Sigmoid colon (tissue), 4 donors: ENCODE results near the gene ROPN1L.

ENCODE experiments used
- EP300 ChIP-seq, 4 donors: sonication (generic); formaldehyde crosslinking; IDR thresholded peaks; one replicate each; pipeline ENCODE4 v1.6.1; 2017; ENCODE audit warnings: antibody characterized with exemption in 4 of 4
- POLR2A ChIP-seq, 2 donors: fragments of 450-650 bp; IDR thresholded peaks; one replicate each; pipeline ENCODE4 v1.6.1; 2016; ENCODE audit warnings: antibody characterized with exemption in 2 of 2, mild to moderate bottlenecking in 2 of 2, moderate library complexity in 2 of 2
- POLR2AphosphoS5 ChIP-seq, 4 donors: sonication (generic); formaldehyde crosslinking; IDR thresholded peaks; one replicate each; pipeline ENCODE4 v1.6.1; 2017; ENCODE audit warnings: antibody characterized with exemption in 4 of 4
- TF ChIP-seq, protein P1 (sequence below), 4 experiments: fragments of 450-650 bp in 3 of 4; fragments of 200-600 bp in 1 of 4; IDR thresholded peaks; one replicate each; pipeline ENCODE4 v1.5.1; 2016 to 2019; ENCODE audit warnings: antibody characterized with exemption in 4 of 4, mild to moderate bottlenecking in 3 of 4, moderate library complexity in 2 of 4

DNA sequence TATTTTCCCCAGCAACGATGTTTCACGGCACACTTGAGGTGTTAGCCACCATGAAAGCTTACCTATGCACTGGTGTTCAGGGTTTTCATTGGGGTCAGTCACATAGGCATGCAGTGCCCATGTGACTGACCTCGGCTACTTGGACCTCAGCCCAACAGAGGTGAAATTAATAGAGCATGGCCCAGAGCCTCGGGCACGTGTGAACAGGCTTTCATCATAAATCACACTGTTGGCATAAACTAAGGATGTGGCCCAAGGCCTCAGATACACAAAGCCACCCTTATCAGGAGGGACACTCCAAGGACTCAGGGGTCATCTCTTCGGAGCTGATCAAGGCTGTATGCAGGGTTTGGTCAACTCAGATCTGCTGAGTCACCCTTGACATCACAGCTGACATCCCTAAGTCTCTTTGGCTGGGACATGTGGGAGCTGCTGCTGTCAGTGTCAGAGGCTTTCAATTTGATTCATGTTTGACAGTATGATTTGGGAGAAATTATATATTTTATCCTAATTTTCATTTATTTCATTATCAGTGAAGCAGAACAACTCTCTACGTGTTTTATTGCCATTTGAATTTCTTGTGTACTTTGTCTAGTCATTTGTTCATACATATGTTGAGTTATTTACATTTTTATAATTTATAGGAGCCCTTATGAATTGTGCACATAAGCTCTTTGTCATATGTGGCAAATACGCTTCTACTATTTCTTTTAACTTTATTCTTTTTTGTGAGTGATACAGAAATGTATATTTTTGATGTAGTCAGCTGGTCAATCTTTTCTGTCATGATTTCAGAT is 62.5 kb downstream of the ROPN1L start:
- TF ChIP-seq, protein P1, sequence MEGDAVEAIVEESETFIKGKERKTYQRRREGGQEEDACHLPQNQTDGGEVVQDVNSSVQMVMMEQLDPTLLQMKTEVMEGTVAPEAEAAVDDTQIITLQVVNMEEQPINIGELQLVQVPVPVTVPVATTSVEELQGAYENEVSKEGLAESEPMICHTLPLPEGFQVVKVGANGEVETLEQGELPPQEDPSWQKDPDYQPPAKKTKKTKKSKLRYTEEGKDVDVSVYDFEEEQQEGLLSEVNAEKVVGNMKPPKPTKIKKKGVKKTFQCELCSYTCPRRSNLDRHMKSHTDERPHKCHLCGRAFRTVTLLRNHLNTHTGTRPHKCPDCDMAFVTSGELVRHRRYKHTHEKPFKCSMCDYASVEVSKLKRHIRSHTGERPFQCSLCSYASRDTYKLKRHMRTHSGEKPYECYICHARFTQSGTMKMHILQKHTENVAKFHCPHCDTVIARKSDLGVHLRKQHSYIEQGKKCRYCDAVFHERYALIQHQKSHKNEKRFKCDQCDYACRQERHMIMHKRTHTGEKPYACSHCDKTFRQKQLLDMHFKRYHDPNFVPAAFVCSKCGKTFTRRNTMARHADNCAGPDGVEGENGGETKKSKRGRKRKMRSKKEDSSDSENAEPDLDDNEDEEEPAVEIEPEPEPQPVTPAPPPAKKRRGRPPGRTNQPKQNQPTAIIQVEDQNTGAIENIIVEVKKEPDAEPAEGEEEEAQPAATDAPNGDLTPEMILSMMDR (IDR thresholded peaks at IDR 0.05) = no peak
- TF ChIP-seq POLR2A (IDR thresholded peaks at IDR 0.05) (no peak), EP300 (IDR thresholded peaks at IDR 0.05) (no peak), POLR2AphosphoS5 (IDR thresholded peaks at IDR 0.05) (no peak)
